ENCODE measurements around the gene CACTIN.

CACTIN gene

DNA sequence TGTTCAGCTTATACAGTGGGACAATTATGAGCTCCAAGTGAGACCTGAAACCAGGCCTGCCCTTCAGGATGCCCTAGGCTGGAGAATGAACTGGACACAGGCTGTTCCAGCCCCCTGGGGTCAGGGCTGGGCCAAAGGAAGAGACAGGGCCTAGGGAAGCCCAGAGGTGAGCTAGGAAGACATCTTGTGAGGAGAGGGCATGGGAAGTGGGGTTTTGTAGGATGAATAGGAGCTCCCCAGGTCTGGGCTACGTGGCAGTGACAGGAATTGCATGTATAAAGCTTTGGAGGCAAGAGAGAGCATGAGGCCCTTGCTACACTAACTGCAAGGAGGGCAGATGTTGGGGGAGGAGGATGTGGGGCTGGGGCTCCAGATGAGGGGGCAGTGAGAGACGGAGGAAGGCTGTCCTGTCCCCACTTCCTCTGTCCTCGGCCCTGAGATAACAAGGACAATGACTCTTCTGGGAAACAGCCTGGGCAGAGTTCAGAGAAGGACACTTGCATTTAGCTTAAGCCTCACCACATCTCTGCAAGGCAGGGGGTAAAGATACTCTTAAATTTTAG lies 18.4 kb downstream of the CACTIN start:
- no peak for DNase-seq

DNA sequence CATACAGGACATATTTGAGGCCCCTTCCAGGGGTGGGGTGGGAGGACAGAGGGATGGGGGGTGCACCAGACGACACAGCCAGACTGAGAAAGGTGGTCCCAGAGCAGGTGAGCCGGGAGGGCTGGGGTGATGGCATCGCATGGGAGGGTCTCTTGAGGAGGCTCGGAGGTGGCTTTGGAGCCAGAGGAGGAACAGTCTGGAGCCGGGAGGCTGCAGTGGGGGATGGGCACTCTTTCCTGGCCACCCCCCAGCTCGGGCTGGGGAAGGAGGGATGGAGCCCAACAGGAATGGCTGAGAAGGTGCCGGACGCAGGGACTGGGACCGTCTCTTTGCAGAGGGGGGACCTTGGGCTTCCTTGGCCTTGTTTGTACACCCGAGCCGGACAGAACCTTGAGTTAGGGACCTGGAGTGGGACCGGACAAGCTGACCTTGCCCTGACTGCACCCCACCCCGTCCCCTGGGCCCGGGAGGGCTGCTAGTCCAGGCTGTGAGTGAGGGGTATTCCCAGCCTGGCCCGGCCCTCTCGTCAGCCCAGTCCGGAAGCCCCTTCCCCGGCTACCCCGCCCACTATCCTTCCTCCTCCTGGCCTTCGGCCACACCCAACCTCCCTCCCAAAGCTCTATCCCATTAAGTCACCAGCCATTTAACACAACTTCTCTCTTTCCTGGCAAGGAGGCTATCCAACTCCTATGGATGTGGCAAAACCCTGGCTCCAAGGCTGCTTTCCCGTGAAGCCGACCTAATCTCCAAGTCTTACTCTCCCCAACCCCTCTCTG lies 19.1 kb downstream of the CACTIN start:
- DNase-seq, result no peak

DNA sequence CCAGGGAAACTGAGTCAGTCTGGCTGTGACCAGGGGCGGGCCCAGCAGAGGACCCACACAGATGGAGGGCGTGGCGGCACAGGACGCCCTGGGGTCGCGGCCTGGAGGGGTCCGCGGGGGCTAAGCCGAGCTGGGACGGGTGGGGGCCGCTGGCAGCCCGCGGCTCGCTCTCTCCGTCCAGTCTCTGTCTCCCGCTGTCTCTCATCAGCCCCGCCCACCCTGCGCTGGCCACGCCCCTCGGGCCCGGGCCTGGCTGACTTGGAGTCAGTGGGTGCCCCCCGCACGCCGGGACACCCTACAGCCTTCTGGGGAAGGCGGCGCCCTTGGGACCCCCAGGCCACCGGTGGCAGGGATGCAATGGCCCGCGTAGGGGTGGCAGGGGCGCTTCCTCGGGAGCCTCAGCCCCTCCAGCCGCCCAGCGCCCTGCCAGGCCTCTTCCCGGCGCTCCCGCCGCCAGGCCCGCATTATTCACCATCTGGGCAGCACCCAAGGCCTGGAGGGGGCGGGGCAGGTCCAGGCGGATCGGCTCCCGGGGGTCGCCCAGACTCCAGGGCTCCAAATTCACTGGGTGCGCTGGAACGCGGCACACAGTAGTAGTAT lies 19.8 kb downstream of the CACTIN start, which contains the start of gene TBXA2R:
TBXA2R (minus strand) TSS at position 186 of the 600 bp plus-strand sequence. CDS start 6,241 bp downstream, outside the sequence.
- peak; percentile 23 to 61 for DNase-seq

DNA sequence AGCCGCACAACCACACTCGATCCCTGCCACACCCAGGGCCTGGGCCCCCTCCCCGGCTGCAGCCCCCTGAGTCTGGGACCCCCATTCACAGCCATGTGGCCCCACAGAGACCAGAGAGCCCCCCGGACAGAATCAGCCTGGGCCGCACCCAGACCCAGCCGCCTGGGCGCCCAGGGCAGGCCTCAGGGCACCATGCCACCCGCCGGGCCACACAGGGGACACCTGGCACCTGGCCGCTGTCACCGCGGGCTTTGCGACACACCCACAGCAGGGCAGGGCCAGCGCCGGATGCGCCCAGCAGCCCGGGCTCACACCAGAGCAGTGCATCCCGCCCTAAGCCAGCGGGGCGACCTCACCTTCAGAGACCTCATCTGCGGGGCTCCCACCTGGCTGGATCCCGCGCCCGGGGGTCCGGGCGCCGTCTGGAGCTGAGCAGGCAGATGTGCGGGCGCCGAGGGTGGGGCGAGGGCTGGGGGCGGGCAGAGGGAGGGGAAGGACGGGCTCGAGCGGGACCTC lies 20.4 kb downstream of the CACTIN start:
- DNase-seq, result no peak

DNA sequence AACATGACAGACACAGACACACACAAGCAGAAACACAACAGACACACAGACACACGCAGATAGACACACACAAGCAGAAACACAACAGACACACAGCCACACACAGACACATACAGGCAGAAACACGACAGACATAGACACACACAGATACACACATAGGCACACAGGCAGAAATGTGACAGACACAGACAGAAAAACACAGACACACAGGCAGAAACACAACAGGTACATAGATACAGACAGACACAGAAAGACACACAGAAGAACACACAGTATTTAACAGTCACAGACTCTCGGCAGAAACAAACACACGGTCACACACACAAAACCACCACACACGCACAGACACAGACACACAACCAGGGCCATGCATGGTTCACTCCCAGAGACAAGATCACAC lies 20.8 kb downstream of the CACTIN start:
- no peak for DNase-seq

DNA sequence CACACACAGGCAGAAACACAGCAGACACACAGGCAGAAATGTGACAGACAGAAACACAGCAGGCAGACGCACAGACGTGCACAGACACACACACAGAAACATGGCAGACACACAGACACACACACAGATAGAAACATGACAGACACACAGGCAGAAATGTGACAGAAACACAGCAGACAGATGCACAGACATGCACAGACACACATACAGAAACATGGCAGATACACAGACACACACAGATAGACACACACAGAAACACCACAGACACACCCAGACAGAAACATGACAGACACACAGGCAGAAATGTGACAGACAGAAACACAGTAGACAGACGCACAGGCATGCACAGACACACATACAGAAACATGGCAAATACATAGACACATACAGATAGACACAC lies 21.2 kb downstream of the CACTIN start:
- no peak for DNase-seq

DNA sequence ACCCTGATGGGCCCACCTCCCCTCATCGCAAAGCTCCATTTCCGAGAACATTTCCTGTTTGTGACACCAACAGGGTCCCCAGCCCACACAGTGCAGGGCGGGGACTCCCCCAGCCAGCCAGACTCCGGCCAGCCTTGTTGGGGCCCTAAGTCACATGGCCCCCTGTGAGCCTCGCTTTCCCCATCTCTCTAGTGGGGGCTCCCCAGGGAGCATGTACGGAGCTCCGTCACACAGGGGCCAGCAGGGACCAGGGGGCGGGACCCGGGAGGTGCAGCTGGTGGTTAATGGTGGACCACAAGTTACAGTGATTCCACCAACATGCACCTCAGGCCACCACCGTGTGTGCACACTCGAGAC lies 21.6 kb downstream of the CACTIN start:
- DNase-seq, result no peak

DNA sequence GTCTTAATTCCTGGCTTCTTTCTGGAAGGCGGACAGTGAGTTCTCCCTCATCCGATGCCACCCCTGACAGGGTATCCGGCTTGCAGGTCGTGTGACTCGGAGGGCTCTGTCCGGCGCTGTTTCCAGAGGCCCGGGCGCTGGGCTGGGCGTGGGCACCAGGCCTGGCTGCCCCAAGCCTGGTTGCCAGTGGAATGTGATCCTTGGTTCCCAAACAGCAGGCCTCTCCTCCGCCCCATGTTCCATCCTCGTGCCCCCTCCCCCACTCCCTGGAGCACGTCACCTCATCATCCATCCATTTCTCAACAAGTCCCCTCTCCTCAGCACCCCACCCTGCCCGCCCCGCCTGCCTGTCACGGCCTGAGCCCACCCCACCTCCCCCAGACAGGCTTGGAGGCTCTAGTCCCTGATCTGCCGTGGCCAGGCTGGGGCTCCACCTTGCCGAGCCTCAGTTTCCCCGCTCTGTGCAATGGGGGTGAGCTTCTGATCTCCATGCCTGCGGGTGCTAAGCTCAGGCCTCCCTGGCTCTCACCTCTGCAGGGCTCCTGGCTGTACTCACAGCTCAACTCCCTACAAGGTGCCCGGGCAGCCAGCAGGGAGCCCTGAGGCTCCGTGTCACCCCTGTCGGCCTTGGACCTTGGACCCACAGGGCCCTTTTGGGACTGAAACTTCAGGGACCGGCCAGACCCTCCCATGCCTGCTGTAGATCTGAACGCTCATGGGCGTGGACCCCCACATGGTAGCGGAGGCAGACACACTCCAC lies 22.2 kb downstream of the CACTIN start:
- no peak for DNase-seq

DNA sequence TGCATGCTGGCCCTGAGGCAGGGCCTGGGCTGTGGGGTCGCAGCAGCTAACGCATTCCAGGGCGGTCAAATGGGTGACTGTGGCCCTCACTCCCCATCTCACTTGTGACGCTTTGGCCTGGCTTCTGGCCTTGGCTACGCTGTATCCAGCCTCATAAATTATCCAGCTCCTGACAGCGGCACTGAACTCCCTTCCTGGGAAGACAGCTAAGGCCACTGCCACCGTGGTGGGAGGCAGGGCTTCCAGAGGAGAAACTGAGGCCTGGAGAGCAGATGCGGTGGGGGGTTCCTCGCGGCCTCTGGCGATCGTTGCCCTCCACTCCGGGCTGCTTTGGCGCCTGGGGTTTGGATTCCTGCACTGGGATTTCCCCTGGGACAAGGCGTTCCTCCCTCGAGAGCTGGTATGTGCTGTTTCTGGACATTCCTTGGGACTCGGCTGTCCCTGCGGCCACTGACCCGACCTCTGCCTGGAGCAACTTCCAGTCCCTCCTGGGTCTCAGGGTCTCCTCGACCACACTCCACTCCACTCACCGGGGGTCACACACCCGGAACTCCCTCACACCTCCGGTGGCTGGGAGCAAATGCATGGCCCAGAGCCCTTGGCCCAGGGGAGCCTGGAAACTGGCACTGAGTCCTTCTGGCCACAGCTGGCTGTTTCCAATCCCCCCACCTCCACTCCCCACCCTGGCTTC lies 23.3 kb downstream of the CACTIN start:
- no peak for DNase-seq

DNA sequence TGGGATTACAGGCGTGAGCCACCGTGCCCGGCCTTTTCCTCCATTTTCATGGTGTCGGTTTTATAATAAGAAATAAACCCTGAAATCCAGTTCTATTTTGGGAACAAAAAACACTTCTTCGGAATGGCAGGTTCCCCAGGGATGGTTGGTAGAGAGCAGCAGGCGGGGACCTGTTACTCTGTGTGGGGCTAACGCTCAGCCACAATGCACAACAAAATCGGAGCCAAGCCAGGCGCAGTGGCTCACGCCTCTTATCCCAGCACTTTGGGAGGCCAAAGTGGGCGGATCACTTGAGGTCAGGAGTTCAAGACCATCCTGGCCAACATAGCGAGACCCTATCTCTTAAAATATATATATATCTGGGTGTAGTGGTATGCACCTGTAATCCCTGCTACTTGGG lies 25.6 kb downstream of the CACTIN start:
- no peak for DNase-seq

DNA sequence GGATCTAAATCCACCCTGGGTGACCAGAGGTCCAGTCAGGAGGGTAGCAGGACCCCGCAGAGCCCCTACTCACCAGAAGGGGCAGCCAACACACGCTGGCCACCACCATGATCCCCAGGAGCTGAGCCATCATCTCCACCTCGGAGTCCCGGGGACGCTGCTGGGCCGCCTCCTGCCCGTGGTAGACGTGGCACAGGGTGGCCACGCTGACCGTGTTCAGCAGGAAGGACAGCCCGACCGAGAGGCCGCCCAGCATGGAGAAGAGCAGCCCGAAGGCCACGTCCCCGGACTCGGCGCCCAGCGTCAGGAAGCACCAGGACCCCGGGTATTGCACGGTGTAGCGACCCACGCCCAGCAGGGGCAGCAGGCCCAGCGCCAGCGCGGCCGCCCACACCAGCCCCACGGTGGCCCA lies 26.8 kb downstream of the CACTIN start:
- no peak for DNase-seq

DNA sequence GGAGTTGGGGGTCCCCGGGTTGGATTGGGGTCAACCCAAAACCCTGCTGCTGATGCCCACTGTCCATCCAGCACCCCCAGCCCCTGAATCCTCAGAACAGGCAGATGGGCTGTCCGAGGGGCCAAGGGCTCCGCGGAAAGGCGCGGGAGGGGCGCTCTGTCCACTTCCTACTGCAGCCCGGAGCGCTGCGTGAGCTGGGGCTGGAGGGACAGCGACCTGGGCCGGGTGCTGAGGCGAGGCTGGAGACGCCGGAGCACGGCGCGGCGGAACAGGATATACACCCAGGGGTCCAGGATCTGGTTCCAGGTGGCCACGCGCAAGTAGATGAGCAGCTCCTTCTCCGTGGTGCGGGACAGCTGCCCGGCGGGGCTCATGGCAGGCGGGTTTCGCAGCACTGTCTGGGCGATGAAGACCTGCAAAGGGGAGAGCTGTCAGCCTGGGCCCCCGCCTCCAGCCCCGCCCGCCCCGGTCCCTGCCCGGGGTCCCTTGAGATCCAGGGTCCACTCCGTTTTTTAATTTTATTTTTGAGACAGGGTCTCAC lies 31.0 kb downstream of the CACTIN start:
- no peak for DNase-seq

DNA sequence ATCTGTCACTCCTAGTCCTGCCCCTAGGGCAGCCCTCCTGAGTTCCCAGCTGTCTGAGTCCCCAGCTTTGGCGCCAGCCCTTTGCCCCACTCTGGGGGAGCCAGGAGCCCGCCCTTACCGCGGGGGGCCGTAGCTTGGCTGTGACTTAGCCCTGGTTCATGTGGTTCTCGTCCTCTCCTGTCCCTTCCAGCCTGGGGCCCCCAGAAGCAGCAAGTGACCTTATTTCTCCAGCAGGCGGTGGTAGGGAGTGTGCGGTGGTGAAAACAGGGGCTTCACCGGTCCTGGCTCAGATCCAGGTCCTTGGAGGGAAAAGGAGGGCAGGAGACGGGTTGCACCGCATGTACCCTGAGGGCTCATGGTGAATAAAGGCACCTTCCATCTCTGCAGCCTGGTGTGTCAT lies 33.4 kb downstream of the CACTIN start:
- DNase-seq, result no peak

DNA sequence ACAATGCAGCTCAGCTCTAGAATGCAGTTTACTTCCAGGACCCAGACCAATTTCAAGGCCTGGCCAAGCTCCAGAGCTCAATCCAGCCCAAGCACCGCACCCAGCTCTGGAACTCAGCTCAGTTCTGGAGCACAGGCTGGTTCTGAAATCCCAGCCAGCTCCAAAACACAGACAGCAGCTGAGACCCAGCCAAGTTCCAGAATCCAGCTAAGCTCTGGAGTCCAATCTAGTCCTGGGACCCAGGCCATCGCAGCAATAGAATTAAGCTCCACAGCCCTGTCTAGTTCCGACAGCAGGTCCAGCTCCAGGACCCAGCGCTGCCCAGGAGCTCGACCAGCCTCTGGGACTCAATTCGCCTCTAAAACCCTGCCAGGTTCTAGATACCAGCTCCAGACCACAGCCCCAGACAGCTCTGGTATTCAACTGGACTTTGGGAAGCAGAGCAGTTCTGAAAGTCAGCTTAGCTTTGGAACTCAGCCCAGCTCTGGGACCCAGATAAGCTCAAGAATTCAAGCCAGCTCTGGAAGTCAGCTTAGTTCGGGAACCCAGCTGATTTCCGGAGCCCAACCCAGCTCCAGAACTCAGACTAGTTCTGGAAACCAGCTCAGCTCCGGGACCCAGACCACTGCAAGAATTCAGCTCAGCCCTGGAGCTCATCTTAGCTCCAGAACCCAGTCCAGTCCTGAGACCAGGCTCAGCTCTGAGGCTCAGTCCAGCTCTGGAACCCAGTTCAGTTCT lies 34.5 kb downstream of the CACTIN start:
- no peak for DNase-seq

DNA sequence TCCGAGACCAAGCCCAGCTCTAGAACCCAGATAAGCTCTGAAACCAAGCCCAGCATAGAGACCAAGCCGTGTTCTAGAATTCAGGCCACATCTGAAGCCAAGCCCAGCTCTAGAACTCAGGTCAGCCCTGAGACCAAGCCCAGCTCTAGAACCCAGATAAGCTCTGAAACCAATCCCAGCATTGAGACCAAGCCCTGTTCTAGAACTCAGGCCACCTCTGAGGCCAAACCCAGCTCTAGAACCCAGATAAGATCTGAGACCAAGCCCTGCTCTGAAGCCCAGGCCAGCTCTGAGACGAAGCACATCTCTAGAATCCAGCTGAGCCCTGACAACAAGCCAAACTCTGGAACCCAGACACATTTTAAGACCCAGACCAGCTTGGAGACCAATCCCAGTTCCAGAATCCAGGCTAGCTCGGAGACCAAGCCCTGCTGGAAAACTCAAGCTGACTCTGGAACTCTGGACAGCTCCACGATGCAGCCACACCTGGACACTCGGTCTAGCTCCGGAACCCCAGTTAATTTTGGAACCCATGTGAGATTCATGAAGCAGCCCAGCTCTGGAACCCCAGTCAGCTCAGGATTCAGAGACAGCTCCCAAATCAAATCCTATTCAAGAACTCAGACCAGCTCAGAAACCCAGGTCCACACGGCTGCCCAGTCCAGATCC lies 35.5 kb downstream of the CACTIN start:
- DNase-seq, result no peak

DNA sequence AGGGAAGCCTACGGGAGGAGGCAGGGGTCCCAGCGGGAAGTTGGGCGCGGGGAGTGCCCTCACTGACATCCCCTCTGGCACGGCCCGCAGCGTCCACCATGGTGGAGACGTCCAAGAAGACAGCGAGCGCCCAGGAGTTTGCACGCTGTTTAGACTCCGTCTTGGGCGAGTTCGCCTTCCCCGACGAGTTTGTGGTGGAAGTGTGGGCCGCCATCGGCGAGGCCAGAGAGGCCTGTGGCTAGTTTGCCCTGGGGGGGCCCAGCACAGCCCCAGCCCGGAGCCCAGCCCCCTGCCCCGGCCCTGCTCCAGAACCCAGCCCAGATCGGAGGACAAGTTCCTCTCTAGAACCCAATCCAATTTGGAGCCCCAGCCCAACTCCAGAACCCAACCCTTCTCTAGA lies 36.6 kb downstream of the CACTIN start:
- no peak for DNase-seq

DNA sequence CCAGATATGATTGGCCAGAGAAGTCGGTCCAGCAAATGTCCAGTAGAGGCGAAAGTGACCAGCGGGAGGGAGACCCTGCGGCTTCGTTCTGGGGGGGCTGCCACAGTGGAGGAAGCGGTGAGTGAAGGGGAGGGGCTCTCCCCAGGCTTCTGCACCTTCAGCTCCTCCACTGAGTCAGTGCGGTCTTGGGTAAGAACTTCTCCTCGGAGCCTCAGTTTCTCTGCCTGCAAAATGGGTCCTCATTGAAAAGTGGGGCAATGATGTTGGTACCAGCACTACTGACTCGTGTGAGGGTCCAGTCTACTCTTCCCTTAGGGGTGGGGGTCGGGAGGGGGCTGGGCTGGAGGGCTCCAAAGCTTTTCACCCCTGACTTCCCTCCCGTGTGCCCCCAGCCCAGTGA lies 37.2 kb downstream of the CACTIN start:
- no peak for DNase-seq

DNA sequence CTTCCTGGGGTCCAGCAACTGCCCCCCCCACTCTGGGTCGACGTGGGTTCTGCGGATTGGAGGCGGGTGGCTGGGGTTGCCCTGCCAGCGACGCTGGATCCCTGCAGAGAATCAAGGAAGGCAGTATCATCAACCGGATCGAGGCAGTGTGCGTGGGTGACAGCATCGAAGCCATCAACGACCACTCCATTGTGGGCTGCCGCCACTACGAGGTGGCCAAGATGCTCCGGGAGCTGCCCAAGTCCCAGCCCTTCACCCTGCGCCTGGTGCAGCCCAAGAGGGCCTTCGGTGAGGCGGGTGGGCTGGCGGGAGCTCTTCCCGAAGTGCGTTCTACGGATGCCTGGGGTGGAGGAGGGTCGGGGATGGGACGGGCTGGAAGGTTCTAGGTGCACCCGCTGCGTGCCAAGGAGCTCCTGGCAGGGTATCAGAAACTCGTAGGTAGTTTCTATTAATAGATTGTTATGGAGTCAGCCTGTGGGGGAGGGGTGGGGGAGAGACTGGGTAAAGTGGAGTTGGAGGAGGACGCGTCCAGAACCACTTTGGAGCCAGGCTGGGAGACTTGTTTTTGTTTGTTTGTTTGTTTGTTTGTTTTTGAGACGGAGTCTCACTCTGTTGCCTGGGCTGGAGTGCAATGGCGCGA lies 39.8 kb downstream of the CACTIN start:
- no peak for DNase-seq

DNA sequence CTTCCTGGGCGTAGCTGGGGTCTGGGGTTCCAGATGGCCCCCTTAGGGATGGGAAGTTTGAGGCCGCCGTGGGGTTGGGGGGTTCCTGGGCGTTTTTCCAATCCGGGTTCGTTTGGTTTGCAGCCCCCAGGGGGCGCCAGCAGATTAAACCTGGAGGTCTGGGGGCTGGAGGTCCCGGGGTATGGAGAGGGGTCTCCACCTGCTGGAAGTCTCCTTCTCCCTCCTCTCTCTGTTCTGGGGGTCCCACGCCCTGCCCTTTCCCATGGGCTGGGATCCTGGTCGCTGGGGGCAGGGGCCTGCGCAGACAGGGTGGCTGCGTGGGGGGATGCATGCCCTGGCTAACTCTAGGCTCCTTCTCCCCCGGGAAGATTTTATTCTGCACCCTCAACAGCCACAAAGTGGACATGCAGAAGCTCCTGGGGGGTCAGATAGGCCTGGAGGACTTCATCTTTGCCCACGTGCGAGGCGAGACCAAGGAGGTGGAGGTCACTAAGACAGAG lies 40.4 kb downstream of the CACTIN start:
- peak in 1 of 2 experiments; percentile 55 for DNase-seq
